MCF 10A (cell line): ENCODE measurements around the gene RAPGEFL1. TPM values are rescaled to one million over a fixed set of nuclear protein-coding genes. Genes with fewer than 3 reads are reported as not detected.
A peak's percentile ranks its signal among the peaks of the same experiment; 100 is the strongest.
"Not testable (repeated sequence)": the region's sequence is repeated elsewhere in the genome, so short reads cannot be mapped to it uniquely, and the experiment has no call there.

Experiments used
- BruUV-seq: library from RNA; stranded (reverse); fragments of 400-500 nt; replicated peaks from 2 replicates; lab custom pipeline; 2021; lab: Mats Ljungman, UMichigan
- CTCF ChIA-PET: fragments of 300-600 bp; sonication (Branson Sonifier 250); formaldehyde crosslinking; extraction: SDS; loops from one replicate; lab custom pipeline; 2021; ENCODE audit warnings: antibody characterized with exemption, inconsistent platforms; lab: Yijun Ruan, JAX
- POLR2A ChIA-PET: fragments of 300-600, 350-650 bp; sonication (Branson Sonifier 250); formaldehyde crosslinking; extraction: SDS; loops from one replicate; lab custom pipeline; 2020; ENCODE audit warnings: antibody characterized with exemption, inconsistent platforms; lab: Yijun Ruan, JAX
- DNase-seq: peaks from one replicate; pipeline ENCODE4 v3.0.0-alpha.2; 2018; ENCODE audit not compliant: unreplicated experiment
- H3K27ac Mint-ChIP-seq: one replicate; pipeline ENCODE4 v1.8.0; 2022; ENCODE audit warnings: mild to moderate bottlenecking, low read depth, mixed read lengths; ENCODE audit not compliant: unreplicated experiment
- H3K27me3 Mint-ChIP-seq: one replicate; pipeline ENCODE4 v1.8.0; 2022; ENCODE audit warnings: mixed read lengths; ENCODE audit not compliant: insufficient read depth, unreplicated experiment
- H3K36me3 Mint-ChIP-seq: one replicate; pipeline ENCODE4 v1.8.0; 2022; ENCODE audit warnings: mild to moderate bottlenecking, moderate library complexity, mixed read lengths; ENCODE audit not compliant: insufficient read depth, unreplicated experiment
- H3K4me1 Mint-ChIP-seq: one replicate; pipeline ENCODE4 v1.8.0; 2022; ENCODE audit warnings: mixed read lengths; ENCODE audit not compliant: insufficient read depth, unreplicated experiment
- H3K4me3 Mint-ChIP-seq: one replicate; pipeline ENCODE4 v1.8.0; 2022; ENCODE audit warnings: mild to moderate bottlenecking, moderate library complexity, mixed read lengths; ENCODE audit not compliant: unreplicated experiment
- H3K9me3 Mint-ChIP-seq: one replicate; pipeline ENCODE4 v1.8.0; 2022; ENCODE audit warnings: mixed read lengths; ENCODE audit not compliant: unreplicated experiment
- intact Hi-C: fragments of 100-400 bp; cut with micrococcal nuclease; formaldehyde crosslinking; loops from 2 replicates; pipeline ENCODE4 v1.14.1; 2022
- total RNA-seq: library from RNA; stranded (reverse); gene quantifications from 2 replicates; pipeline ENCODE4 v1.2.3, GENCODE V29; 2022
- TF ChIP-seq, protein P1 (sequence below): fragments of 200-600 bp; IDR thresholded peaks from one replicate; pipeline ENCODE4 v1.8.0; 2022; ENCODE audit warnings: antibody characterized with exemption, mild to moderate bottlenecking; ENCODE audit not compliant: unreplicated experiment

Gene RAPGEFL1
- total RNA-seq, 1 experiment from 2014 or later: 5.6 TPM

DNA sequence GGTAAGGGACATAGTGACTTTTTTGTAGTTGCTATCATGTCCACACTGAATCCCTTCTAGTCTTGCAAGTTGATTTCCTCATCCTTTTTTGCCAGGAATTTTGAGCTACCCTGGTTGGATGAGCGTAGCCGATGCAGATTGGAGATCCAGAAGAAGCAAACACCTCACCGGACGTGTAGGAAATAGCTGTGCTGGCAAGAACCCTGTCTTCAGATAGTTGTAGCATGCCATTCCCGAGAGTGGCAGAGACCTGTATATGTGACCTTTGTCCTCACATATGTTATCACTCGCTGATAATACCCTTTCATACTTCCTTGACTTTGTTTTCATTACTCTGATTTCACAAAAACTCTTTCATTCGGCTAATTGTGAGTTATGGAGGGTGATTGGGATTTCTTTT is 43.1 kb upstream of the RAPGEFL1 start:
- DNase-seq: no peak
- Mint-ChIP-seq H3K9me3 (no peaks in the 10 kb centered on the region), H3K27ac (peak overlapping the region; percentile 22), H3K4me1 (peaks cover 8% of the 10 kb centered on the region), H3K4me3 (no peak overlapping the region), H3K27me3 (no peaks in the 10 kb centered on the region), H3K36me3 (peaks cover 87% of the 10 kb centered on the region)
- TF ChIP-seq, protein P1, sequence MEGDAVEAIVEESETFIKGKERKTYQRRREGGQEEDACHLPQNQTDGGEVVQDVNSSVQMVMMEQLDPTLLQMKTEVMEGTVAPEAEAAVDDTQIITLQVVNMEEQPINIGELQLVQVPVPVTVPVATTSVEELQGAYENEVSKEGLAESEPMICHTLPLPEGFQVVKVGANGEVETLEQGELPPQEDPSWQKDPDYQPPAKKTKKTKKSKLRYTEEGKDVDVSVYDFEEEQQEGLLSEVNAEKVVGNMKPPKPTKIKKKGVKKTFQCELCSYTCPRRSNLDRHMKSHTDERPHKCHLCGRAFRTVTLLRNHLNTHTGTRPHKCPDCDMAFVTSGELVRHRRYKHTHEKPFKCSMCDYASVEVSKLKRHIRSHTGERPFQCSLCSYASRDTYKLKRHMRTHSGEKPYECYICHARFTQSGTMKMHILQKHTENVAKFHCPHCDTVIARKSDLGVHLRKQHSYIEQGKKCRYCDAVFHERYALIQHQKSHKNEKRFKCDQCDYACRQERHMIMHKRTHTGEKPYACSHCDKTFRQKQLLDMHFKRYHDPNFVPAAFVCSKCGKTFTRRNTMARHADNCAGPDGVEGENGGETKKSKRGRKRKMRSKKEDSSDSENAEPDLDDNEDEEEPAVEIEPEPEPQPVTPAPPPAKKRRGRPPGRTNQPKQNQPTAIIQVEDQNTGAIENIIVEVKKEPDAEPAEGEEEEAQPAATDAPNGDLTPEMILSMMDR: no peak
- ChIA-PET CTCF (interaction anchor here (2.0 to 2.3 kb wide), 2 partner anchors 10 to 34 kb away, joined by 7 to 8 read pairs; no protein-coding TSS in a partner anchor), POLR2A (interaction anchor here (0.6 to 3.7 kb wide), 4 partner anchors 11 to 730 kb away, joined by 3 to 39 read pairs (median 5); partner anchors contain the start of gene MSL1)
- intact Hi-C loops: no loop called here
- no TSS peak for BruUV-seq

DNA sequence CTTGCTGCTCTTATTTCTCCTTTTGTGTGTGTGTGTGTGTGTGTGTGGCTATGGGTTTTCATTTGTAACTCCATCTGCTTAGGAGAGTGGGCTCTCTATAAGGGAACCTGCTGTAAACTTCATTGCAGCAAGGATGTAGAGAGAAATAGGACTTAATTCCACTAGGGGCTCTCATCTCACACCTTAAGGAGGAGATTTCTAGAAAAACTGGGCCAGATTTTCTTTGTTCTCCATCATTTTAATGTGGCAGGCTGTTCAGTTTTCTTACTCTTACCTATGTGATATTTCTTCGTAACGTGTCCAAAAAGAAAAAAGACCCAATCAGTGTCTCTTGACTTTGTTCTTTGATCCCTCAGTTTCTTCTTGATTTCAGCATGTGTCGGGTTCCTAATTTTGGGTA is 41.5 kb upstream of the RAPGEFL1 start:
- intact Hi-C loops: no loop called here
- no peaks in the 10 kb centered on the region for H3K9me3 Mint-ChIP-seq
- peaks cover 8% of the 10 kb centered on the region for H3K4me1 Mint-ChIP-seq
- no peak overlapping the region for H3K4me3 Mint-ChIP-seq
- peak overlapping the region; percentile 21 for H3K27ac Mint-ChIP-seq
- peaks cover 86% of the 10 kb centered on the region for H3K36me3 Mint-ChIP-seq
- ChIA-PET POLR2A (interaction anchor here (0.6 to 6.7 kb wide), 2 partner anchors 22 to 35 kb away, joined by 3 to 129 read pairs; partner anchors contain the start of gene NR1D1), CTCF (interaction anchor here (2.0 to 2.3 kb wide), 2 partner anchors 12 to 32 kb away, joined by 7 to 8 read pairs; no protein-coding TSS in a partner anchor)
- H3K27me3 Mint-ChIP-seq: no peaks in the 10 kb centered on the region
- DNase-seq: no peak
- no TSS peak for BruUV-seq
- TF ChIP-seq, protein P1: no peak

DNA sequence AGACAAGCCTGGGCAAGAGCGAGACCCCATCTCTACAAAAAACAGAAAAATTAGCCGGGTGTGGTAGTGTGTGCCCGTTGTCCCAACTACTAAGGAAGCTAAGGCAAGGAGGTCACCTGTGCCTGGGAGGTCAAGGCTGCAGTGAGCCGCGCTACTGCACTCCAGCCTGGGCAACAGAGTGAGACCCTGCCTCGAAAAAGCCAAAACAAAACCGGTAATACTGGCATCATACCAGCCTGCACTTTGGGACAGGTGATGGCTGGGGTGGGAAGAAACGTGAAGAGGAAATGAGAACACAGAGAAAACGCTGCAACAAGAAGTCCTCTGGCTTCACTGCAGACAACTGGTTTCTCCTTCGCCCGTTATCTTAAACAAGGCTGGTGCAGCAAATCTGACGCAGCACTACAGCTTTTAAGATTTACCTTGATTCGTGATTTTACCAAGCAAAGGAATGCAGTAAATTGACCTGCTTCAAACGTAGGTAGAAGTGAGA is 37.7 kb upstream of the RAPGEFL1 start:
- peak overlapping the region; percentile 81 for H3K27ac Mint-ChIP-seq
- TF ChIP-seq, protein P1: no peak
- no peaks in the 10 kb centered on the region for H3K27me3 Mint-ChIP-seq
- TSS peak; percentile 77 for BruUV-seq
- H3K4me3 Mint-ChIP-seq: peak overlapping the region; percentile 90
- ChIA-PET CTCF (interaction anchor here (0.6 to 3.6 kb wide), 10 partner anchors 16 to 1411 kb away, joined by 3 to 23 read pairs (median 3); no protein-coding TSS in a partner anchor), POLR2A (interaction anchor here (0.6 to 6.7 kb wide), 33 partner anchors 10 to 400 kb away, joined by 3 to 160 read pairs (median 5); partner anchors contain the start of genes CDC6, CSF3, MED24 and MSL1)
- peaks cover 8% of the 10 kb centered on the region for H3K4me1 Mint-ChIP-seq
- H3K9me3 Mint-ChIP-seq: no peaks in the 10 kb centered on the region
- peaks cover 73% of the 10 kb centered on the region for H3K36me3 Mint-ChIP-seq
- DNase-seq: no peak
- intact Hi-C loops: loop anchor here (1.0 kb wide), 1 partner anchor 15 kb away; no protein-coding TSS in a partner anchor

DNA sequence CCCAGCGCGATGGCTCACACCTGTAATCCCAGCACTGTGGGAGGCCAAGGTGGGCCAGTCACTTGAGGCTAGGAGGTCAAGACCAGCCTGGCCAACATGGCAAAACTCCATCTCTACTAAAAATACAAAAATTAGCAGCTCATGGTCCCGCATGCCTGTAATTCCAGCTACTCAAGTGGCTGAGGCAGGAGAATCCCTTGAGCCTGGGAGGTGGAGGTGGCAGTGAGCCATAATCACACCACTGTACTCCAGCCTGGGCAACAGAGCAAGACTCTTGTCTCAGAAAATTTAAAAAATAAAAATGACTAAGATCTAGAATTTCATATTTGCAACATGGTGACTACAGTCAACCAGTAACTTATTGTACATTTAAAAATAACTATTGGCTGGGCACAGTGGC is 34.1 kb upstream of the RAPGEFL1 start:
- DNase-seq, H3K27me3 Mint-ChIP-seq, BruUV-seq, H3K9me3 Mint-ChIP-seq, intact Hi-C loops, H3K27ac Mint-ChIP-seq, H3K4me3 Mint-ChIP-seq: not testable (repeated sequence)
- POLR2A ChIA-PET: interaction anchor here (0.6 to 0.7 kb wide), 3 partner anchors 30 to 83 kb away, joined by 3 read pairs; no protein-coding TSS in a partner anchor
- CTCF ChIA-PET: interaction anchor here (0.6 to 0.9 kb wide), 3 partner anchors 10 to 116 kb away, joined by 3 to 6 read pairs (median 4); no protein-coding TSS in a partner anchor
- Mint-ChIP-seq H3K4me1 (peaks cover 11% of the 10 kb centered on the region), H3K36me3 (peaks cover 73% of the 10 kb centered on the region)
